ENCODE data around the gene LRIG1.

Gene LRIG1

GRCh38 chr3:66344391-66344811 is 156.4 kb downstream of the LRIG1 start:
- Histone ChIP-seq H3K27me3 (replicated peaks) (no peaks in the 10 kb centered on the region), H3K36me3 (replicated peaks) (no peaks in the 10 kb centered on the region), H3K27ac (no peak overlapping the region), H3K4me3 (ENCODE audit: low read depth, low read length) (no peak overlapping the region)
- DNase-seq: no peak
- TF ChIP-seq CTCF (IDR thresholded peaks at IDR 0.05; ENCODE audit: low read depth, low read length, missing control alignments): no peak
- in situ Hi-C loops (cut with HindIII; ENCODE audit: low pct_ligation_motif_present, low sequenced_read_pairs): no loop called here

GRCh38 chr3:66342717-66343356 is 158.0 kb downstream of the LRIG1 start:
- TF ChIP-seq CTCF (IDR thresholded peaks at IDR 0.05; ENCODE audit: low read depth, low read length, missing control alignments): no peak
- no peak for DNase-seq
- H3K4me3 ChIP-seq (ENCODE audit: low read depth, low read length): no peak overlapping the region
- H3K36me3 ChIP-seq (replicated peaks): no peaks in the 10 kb centered on the region
- in situ Hi-C loops (cut with HindIII; ENCODE audit: low pct_ligation_motif_present, low sequenced_read_pairs): no loop called here
- H3K27me3 ChIP-seq (replicated peaks): no peaks in the 10 kb centered on the region
- H3K27ac ChIP-seq: no peak overlapping the region

GRCh38 chr3:66338927-66339326 is 161.9 kb downstream of the LRIG1 start:
- no peak for TF ChIP-seq CTCF (IDR thresholded peaks at IDR 0.05; ENCODE audit: low read depth, low read length, missing control alignments)
- in situ Hi-C loops (cut with HindIII; ENCODE audit: low pct_ligation_motif_present, low sequenced_read_pairs): no loop called here
- no peak overlapping the region for H3K27ac ChIP-seq
- no peaks in the 10 kb centered on the region for H3K36me3 ChIP-seq (replicated peaks)
- no peak overlapping the region for H3K4me3 ChIP-seq (ENCODE audit: low read depth, low read length)
- peak; percentile 20 for DNase-seq
- no peaks in the 10 kb centered on the region for H3K27me3 ChIP-seq (replicated peaks)

- peak; percentile 48 for DNase-seq
- in situ Hi-C loops (cut with HindIII; ENCODE audit: low pct_ligation_motif_present, low sequenced_read_pairs): no loop called here
These were observed 164.5 kb downstream of the LRIG1 start for GRCh38 chr3:66336333-66336766.

GRCh38 chr3:66335671-66336070 is 165.2 kb downstream of the LRIG1 start:
- H3K27ac ChIP-seq: no peak overlapping the region
- H3K4me3 ChIP-seq (ENCODE audit: low read depth, low read length): no peak overlapping the region
- no peaks in the 10 kb centered on the region for H3K36me3 ChIP-seq (replicated peaks)
- no peaks in the 10 kb centered on the region for H3K27me3 ChIP-seq (replicated peaks)
- DNase-seq: no peak
- in situ Hi-C loops (cut with HindIII; ENCODE audit: low pct_ligation_motif_present, low sequenced_read_pairs): no loop called here
- no peak for TF ChIP-seq CTCF (IDR thresholded peaks at IDR 0.05; ENCODE audit: low read depth, low read length, missing control alignments)

More at GRCh38 chr3:66336333-66336766, 164.5 kb downstream of the LRIG1 start:
- Histone ChIP-seq H3K36me3 (replicated peaks) (no peaks in the 10 kb centered on the region), H3K27ac (peak overlapping the region; percentile 57), H3K27me3 (replicated peaks) (no peaks in the 10 kb centered on the region), H3K4me3 (ENCODE audit: low read depth, low read length) (no peak overlapping the region)
- TF ChIP-seq CTCF (IDR thresholded peaks at IDR 0.05; ENCODE audit: low read depth, low read length, missing control alignments): no peak
